ENCODE results near the gene ENTPD7. TPM values are rescaled to one million over a fixed set of nuclear protein-coding genes. Genes with fewer than 3 reads are reported as not detected.

ENTPD7 gene
- total RNA-seq, 1 experiment from 2014 or later, result 14.5 TPM

DNA sequence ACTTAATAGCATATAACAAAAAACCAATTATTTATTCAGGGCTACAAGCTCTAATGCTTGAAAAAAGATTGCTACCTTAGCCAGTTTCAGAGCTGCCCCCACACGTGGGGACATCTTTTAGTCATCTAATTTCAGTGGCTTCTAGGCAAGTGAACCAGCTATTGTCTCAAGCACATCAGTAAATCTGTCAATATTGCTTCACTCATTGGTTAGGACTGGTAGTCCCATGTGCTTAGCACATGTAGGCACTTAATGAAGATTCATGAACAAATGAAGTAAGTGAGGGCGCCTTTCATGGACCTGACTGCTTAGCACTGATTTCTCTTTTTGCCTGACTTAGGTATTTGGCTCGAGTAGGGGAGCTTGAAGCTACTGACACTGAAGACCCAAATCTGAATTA lies 19.6 kb downstream of the ENTPD7 start:
- Histone ChIP-seq H2AFZ (ENCODE audit: low read length) (no peak overlapping the region), H3K27ac (ENCODE audit: insufficient read length, low read depth, low read length) (no peak overlapping the region), H3K4ac (ENCODE audit: low read depth, low read length) (no peak overlapping the region), H3K9me3 (ENCODE audit: control insufficient read depth, low read depth, low read length) (no peaks in the 10 kb centered on the region), H3K23me2 (ENCODE audit: insufficient read length, low read depth, low read length, poor library complexity, severe bottlenecking) (no peaks in the 10 kb centered on the region), H3K79me2 (ENCODE audit: insufficient read depth, low read length) (no peaks in the 10 kb centered on the region), H3K4me2 (ENCODE audit: insufficient read depth, insufficient read length, low read length) (no peak overlapping the region), H2BK20ac (ENCODE audit: low read depth, low read length, poor library complexity, severe bottlenecking) (no peak overlapping the region), H2BK15ac (ENCODE audit: low read depth, low read length) (no peak overlapping the region), H4K91ac (ENCODE audit: insufficient read length, low read depth, low read length) (no peak overlapping the region), H3K23ac (ENCODE audit: insufficient read length, low read depth, low read length) (no peak overlapping the region), H4K5ac (ENCODE audit: insufficient read length, low read depth, low read length) (no peak overlapping the region), H3K18ac (ENCODE audit: insufficient read length, low read depth, low read length) (no peak overlapping the region), H4K8ac (replicated peaks; ENCODE audit: insufficient read length, low read depth, low read length) (no peak overlapping the region), H2BK5ac (ENCODE audit: insufficient read length, low read length) (no peak overlapping the region), H2AK5ac (ENCODE audit: insufficient read length, low read length) (no peak overlapping the region), H2BK120ac (ENCODE audit: low read depth, low read length, poor library complexity, severe bottlenecking) (no peak overlapping the region), H3K27me3 (ENCODE audit: insufficient read depth, low read length) (no peaks in the 10 kb centered on the region), H4K20me1 (ENCODE audit: control insufficient read depth, insufficient read depth, insufficient read length) (no peaks in the 10 kb centered on the region), H2BK12ac (ENCODE audit: insufficient read length, low read depth, low read length) (no peak overlapping the region), H3T11ph (ENCODE audit: low read length) (no peak overlapping the region), H3K9ac (ENCODE audit: extremely low read depth, insufficient read length, low read length) (no peak overlapping the region), H3K4me1 (ENCODE audit: insufficient read depth, low read length) (no peaks in the 10 kb centered on the region), H3K56ac (ENCODE audit: insufficient read length, low read depth, low read length) (no peak overlapping the region), H3K14ac (ENCODE audit: insufficient read depth, low read length) (no peak overlapping the region), H3K79me1 (ENCODE audit: insufficient read depth, low read depth, low read length, poor library complexity, severe bottlenecking) (no peaks in the 10 kb centered on the region)
- TF ChIP-seq, protein P1, sequence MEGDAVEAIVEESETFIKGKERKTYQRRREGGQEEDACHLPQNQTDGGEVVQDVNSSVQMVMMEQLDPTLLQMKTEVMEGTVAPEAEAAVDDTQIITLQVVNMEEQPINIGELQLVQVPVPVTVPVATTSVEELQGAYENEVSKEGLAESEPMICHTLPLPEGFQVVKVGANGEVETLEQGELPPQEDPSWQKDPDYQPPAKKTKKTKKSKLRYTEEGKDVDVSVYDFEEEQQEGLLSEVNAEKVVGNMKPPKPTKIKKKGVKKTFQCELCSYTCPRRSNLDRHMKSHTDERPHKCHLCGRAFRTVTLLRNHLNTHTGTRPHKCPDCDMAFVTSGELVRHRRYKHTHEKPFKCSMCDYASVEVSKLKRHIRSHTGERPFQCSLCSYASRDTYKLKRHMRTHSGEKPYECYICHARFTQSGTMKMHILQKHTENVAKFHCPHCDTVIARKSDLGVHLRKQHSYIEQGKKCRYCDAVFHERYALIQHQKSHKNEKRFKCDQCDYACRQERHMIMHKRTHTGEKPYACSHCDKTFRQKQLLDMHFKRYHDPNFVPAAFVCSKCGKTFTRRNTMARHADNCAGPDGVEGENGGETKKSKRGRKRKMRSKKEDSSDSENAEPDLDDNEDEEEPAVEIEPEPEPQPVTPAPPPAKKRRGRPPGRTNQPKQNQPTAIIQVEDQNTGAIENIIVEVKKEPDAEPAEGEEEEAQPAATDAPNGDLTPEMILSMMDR (conservative IDR thresholded peaks at IDR 0.05), result no peak
- Mint-ChIP-seq H3K4me3 (no peak overlapping the region), H3K4me1 (no peaks in the 10 kb centered on the region), H3K9me3 (no peaks in the 10 kb centered on the region), H3K36me3 (ENCODE audit: insufficient read depth in 1 of 3, low read depth in 3 of 3) (peaks cover 0 to 14% (median 6%) of the 10 kb centered on the region in 3 experiments; a peak in 3 of 7 replicates), H3K27me3 (ENCODE audit: low read depth) (no peaks in the 10 kb centered on the region), H3K27ac (no peak overlapping the region)
- no peak for DNase-seq
- no CpG with 5 or more reads among the region's 3 CpGs for WGBS (ENCODE audit: extremely low coverage, insufficient read length, low lambda C conversion rate)
